BJ (cell line): ENCODE measurements around the gene C1QTNF12. TPM values are rescaled to one million over a fixed set of nuclear protein-coding genes. Genes with fewer than 3 reads are reported as not detected.

ENCODE experiments used
- CTCF ChIA-PET: fragments of 350-600 bp; formaldehyde crosslinking; extraction: SDS; loops from one replicate; lab custom pipeline; 2021; ENCODE audit warnings: antibody characterized with exemption, inconsistent platforms; lab: Yijun Ruan, JAX
- POLR2A ChIA-PET: fragments of 300-600 bp; sonication (Branson Sonifier 250); formaldehyde crosslinking; extraction: SDS; loops from one replicate; lab custom pipeline; 2021; ENCODE audit warnings: antibody characterized with exemption; lab: Charles Lee
- DNase-seq: peaks from one replicate; pipeline ENCODE4 v3.0.0-alpha.2; 2011; ENCODE audit warnings: low read depth
- H3K27me3 ChIP-seq: 2 replicates; pipeline ENCODE4 v1.6.0; 2011; ENCODE audit warnings: low read length; ENCODE audit not compliant: control insufficient read depth, insufficient read depth
- H3K36me3 ChIP-seq: 2 replicates; pipeline ENCODE4 v1.5.1; 2011; ENCODE audit warnings: low read length; ENCODE audit not compliant: control insufficient read depth, insufficient read depth
- H3K4me3 ChIP-seq: 2 replicates; pipeline ENCODE4 v1.5.1; 2011; ENCODE audit warnings: low read depth, mild to moderate bottlenecking, control low read depth, low read length
- CTCF ChIP-seq: IDR thresholded peaks from 2 replicates; pipeline ENCODE4 v1.5.1; 2011; ENCODE audit warnings: low read depth, mild to moderate bottlenecking, control low read depth, inconsistent platforms, low read length, moderate library complexity; ENCODE audit not compliant: insufficient read depth
- polyA plus RNA-seq: library from polyadenylated mRNA; depleted of rRNA; stranded (reverse); fragments of >200 nt; gene quantifications from 2 replicates; pipeline ENCODE4 v1.2.3, GENCODE V29; 2011

The C1QTNF12 gene
- polyA plus RNA-seq, 1 experiment, result 0.42 TPM

GRCh38 chr1:1230656-1231399, 15.7 kb downstream of the C1QTNF12 start:
- POLR2A ChIA-PET, result interaction anchor here (0.6 kb wide), 1 partner anchor 40 kb away, joined by 6 read pairs; no protein-coding TSS in a partner anchor
- TF ChIP-seq CTCF, result peak; percentile 38; the same call in 1 of the 2 replicates

DNA sequence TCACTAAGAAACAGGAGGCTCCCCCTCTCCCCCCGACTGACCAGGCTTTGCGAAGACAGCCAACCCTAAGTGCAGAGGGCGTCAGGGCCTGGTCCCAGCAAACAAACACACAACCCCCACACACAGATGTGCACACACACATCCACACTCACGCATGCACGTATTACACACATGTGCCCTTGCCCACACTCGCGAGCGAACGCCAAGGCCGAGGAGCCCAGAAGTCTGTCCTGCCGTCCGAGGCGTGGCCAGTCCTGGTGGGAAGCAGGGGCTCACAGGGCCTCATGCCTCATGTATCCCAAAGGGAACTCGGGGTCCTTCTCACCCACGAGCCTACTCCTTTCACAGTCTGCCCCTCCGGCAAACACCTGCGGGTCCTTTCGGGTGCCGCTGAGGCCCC, 16.8 kb downstream of the C1QTNF12 start:
- no peak for DNase-seq
- CTCF ChIA-PET, result interaction anchor here (1.3 to 3.5 kb wide), 2 partner anchors 24 to 107 kb away, joined by 3 to 32 read pairs; no protein-coding TSS in a partner anchor
- Histone ChIP-seq H3K4me3 (no peak overlapping the region), H3K36me3 (peaks cover 34% of the 10 kb centered on the region), H3K27me3 (no peaks in the 10 kb centered on the region)
- POLR2A ChIA-PET, result no interaction called here
- no peak for TF ChIP-seq CTCF

More at GRCh38 chr1:1230656-1231399, 15.7 kb downstream of the C1QTNF12 start:
- Histone ChIP-seq H3K36me3 (peaks cover 26% of the 10 kb centered on the region), H3K4me3 (peak overlapping the region; percentile 86), H3K27me3 (no peaks in the 10 kb centered on the region)
- no peak for DNase-seq
- CTCF ChIA-PET, result interaction anchor here (0.7 to 3.5 kb wide), 6 partner anchors 25 to 217 kb away, joined by 3 to 32 read pairs (median 4); partner anchors contain the start of gene ISG15

GRCh38 chr1:1228596-1229321, 17.8 kb downstream of the C1QTNF12 start:
- peaks cover 32% of the 10 kb centered on the region for H3K36me3 ChIP-seq
- CTCF ChIA-PET, result interaction anchor here (3.5 kb wide), 1 partner anchor 106 kb away, joined by 32 read pairs; no protein-coding TSS in a partner anchor
- no peak overlapping the region for H3K4me3 ChIP-seq
- DNase-seq, result no peak
- POLR2A ChIA-PET, result no interaction called here
- TF ChIP-seq CTCF, result no peak
- no peaks in the 10 kb centered on the region for H3K27me3 ChIP-seq

DNA sequence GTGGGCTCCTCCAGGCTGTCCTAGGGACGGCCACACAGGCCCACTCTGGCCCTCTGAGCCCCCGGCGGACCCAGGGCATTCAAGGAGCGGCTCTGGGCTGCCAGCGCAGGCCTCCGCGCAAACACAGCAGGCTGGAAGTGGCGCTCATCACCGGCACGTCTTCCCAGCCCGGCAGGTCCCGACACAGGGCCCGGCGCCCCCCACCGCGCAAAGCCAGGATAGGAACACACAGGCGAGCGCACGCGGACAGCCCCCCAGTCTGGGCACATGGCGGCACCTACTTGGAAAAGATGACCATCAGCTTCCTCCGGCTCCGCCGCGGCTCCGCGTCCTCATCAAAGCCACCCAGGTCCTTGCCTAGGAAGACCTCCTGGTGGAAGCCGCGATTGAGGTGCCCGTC, 18.3 kb downstream of the C1QTNF12 start:
- Histone ChIP-seq H3K36me3 (peaks cover 36% of the 10 kb centered on the region), H3K27me3 (no peaks in the 10 kb centered on the region), H3K4me3 (no peak overlapping the region)
- POLR2A ChIA-PET, result no interaction called here
- CTCF ChIA-PET, result interaction anchor here (3.5 kb wide), 1 partner anchor 106 kb away, joined by 32 read pairs; no protein-coding TSS in a partner anchor
- DNase-seq, result no peak
- TF ChIP-seq CTCF, result no peak

GRCh38 chr1:1227386-1227785, 19.1 kb downstream of the C1QTNF12 start:
- peaks cover 44% of the 10 kb centered on the region for H3K36me3 ChIP-seq
- CTCF ChIA-PET, result interaction anchor here (1.1 to 1.6 kb wide), 2 partner anchors 18 to 105 kb away, joined by 3 to 4 read pairs; no protein-coding TSS in a partner anchor
- POLR2A ChIA-PET, result no interaction called here

More at GRCh38 chr1:1227386-1227785, 19.1 kb downstream of the C1QTNF12 start:
- Histone ChIP-seq H3K27me3 (no peaks in the 10 kb centered on the region), H3K4me3 (no peak overlapping the region)
- TF ChIP-seq CTCF, result no peak
- DNase-seq, result no peak
